ENCODE measurements around the gene NR4A1.
A peak's percentile ranks its signal among the peaks of the same experiment; 100 is the strongest.

NR4A1 gene

DNA sequence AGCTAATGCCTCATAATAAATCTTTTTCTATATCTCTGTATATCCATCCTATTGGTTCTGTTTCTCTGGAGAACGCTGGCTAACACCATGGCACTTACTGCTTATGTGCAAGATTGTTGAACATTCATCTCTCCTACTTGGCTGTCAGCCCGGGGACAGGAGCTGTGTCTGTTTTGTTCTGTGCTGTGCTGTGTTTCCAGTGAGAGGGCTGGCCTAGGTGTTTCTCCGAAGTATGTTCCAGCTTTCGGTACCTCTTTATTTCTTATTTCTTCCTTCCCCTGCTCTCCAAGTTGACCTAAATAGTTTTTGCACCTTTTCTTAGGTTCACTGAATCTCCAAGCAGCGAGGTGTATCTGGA lies 18.8 kb upstream of the NR4A1 start:
- TF ChIP-seq ISL1 (CRISPR knock-in tag; IDR thresholded peaks at IDR 0.05) (0 out of 2 replicates have a peak, but pooled peaks have one; percentile 6), CSRNP3 (CRISPR knock-in tag; IDR thresholded peaks at IDR 0.05) (no peak), ARNTL (CRISPR knock-in tag; IDR thresholded peaks at IDR 0.05; ENCODE audit: borderline replicate concordance, low read depth) (no peak), TSHZ2 (CRISPR knock-in tag; IDR thresholded peaks at IDR 0.05) (no peak), RARB (CRISPR knock-in tag; IDR thresholded peaks at IDR 0.05) (no peak), ZNF70 (CRISPR knock-in tag; IDR thresholded peaks at IDR 0.05) (peak; percentile 17; the same call in 1 of the 2 replicates)
- ATAC-seq = peak; percentile 61

GRCh38 chr12:52032804-52033445 lies 18.3 kb upstream of the NR4A1 start:
- ATAC-seq = peak; percentile 95
- TF ChIP-seq, protein P1, sequence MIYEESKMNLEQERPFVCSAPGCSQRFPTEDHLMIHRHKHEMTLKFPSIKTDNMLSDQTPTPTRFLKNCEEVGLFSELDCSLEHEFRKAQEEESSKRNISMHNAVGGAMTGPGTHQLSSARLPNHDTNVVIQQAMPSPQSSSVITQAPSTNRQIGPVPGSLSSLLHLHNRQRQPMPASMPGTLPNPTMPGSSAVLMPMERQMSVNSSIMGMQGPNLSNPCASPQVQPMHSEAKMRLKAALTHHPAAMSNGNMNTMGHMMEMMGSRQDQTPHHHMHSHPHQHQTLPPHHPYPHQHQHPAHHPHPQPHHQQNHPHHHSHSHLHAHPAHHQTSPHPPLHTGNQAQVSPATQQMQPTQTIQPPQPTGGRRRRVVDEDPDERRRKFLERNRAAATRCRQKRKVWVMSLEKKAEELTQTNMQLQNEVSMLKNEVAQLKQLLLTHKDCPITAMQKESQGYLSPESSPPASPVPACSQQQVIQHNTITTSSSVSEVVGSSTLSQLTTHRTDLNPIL (CRISPR knock-in tag; IDR thresholded peaks at IDR 0.05; ENCODE audit: low read depth) = 0 out of 2 replicates have a peak, but pooled peaks have one; percentile 25
- TF ChIP-seq TCF4 (CRISPR knock-in tag; IDR thresholded peaks at IDR 0.05; ENCODE audit: borderline replicate concordance) = 0 out of 2 replicates have a peak, but pooled peaks have one; percentile 34
- TF ChIP-seq PPARA (CRISPR knock-in tag; IDR thresholded peaks at IDR 0.05; ENCODE audit: borderline replicate concordance) = no peak
- 0 out of 2 replicates have a peak, but pooled peaks have one; percentile 43 for TF ChIP-seq GLIS3 (CRISPR knock-in tag; IDR thresholded peaks at IDR 0.05)
- no peak for TF ChIP-seq ZNF70 (CRISPR knock-in tag; IDR thresholded peaks at IDR 0.05)
- TF ChIP-seq PATZ1 (CRISPR knock-in tag; IDR thresholded peaks at IDR 0.05; ENCODE audit: borderline replicate concordance) = 0 out of 2 replicates have a peak, but pooled peaks have one; percentile 9
- peak; percentile 39; the same call in 1 of the 2 replicates for TF ChIP-seq CSDC2 (CRISPR knock-in tag; IDR thresholded peaks at IDR 0.05)
- peak; percentile 56; the same call in 1 of the 2 replicates for TF ChIP-seq TSHZ2 (CRISPR knock-in tag; IDR thresholded peaks at IDR 0.05)

DNA sequence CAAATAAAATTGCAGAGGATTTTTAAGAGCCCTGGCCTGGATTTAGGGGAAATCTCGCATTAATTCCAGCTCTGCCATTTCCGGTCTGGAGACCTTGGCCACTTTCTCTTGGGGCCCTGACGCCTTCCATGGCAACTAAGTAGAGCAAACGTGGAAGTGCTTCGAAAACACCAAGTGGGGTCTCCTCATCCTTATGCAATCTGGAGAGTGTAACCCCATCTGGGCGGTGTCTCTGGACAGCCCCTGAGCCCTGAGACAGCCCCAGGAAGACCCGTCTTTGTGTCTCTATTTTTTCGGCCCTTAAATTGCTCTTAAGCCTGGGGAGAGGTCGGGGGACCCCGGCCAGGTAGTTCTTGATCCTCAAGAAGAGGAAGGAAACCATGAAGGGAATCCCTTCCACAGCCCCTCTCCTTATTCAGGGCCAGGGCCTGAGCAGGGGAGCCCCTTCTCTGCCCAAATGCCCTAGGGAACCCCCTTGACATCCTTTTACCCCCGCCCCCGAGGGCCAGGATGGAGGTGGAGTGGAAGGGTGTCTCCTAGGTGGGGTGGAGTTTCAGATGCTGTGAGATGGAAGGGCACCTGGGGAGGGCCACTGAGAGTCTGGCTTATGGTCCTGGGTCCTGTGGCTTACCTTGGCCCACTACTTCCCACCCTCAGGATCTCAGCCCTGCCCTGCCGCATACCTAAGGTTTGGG lies 17.6 kb upstream of the NR4A1 start:
- no peak for TF ChIP-seq ZFP30 (CRISPR knock-in tag; IDR thresholded peaks at IDR 0.05)
- TF ChIP-seq ZFP3 (CRISPR knock-in tag; IDR thresholded peaks at IDR 0.05) = 0 out of 2 replicates have a peak, but pooled peaks have one; percentile 31
- TF ChIP-seq TOX (CRISPR knock-in tag; IDR thresholded peaks at IDR 0.05; ENCODE audit: borderline replicate concordance) = no peak
- ATAC-seq = no peak

DNA sequence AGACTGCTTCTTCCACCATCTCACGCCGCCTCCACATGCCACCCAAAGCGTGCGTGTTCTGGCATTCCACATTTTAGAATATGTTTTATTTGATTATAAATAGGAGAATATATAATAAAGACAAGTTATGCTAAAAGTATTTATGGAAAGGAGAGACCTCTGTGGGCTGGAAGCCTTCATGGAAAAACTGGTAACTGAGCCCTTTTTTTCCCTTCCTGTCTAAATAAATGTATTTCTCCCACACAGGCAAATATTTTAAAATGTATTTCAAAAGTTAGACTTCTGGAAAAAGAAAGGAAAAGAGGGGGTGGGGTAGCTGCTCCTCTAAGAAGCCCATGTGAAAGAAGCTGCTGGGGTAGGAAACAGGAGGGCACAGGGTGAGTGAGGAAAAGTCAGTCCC lies 16.1 kb upstream of the NR4A1 start:
- no peak for ATAC-seq
- TF ChIP-seq CSDC2 (CRISPR knock-in tag; IDR thresholded peaks at IDR 0.05) = no peak
- no peak for TF ChIP-seq CSRNP3 (CRISPR knock-in tag; IDR thresholded peaks at IDR 0.05)
- no peak for TF ChIP-seq OSR1 (CRISPR knock-in tag; IDR thresholded peaks at IDR 0.05)
- TF ChIP-seq, protein P1 (CRISPR knock-in tag; IDR thresholded peaks at IDR 0.05; ENCODE audit: low read depth) = no peak
- no peak for TF ChIP-seq RARB (CRISPR knock-in tag; IDR thresholded peaks at IDR 0.05)
- TF ChIP-seq TSHZ2 (CRISPR knock-in tag; IDR thresholded peaks at IDR 0.05) = no peak
